Heart left ventricle (tissue), 16 donors: ENCODE results near the gene C4orf33. TPM values are rescaled to one million over a fixed set of nuclear protein-coding genes. Genes with fewer than 3 reads are reported as not detected.

ENCODE experiments used
- ATAC-seq, 4 donors: fragments of 200-7000 bp; cut with Tn5 transposase; one replicate each; pipeline ENCODE4 v1.9.1; 2020 to 2022; ENCODE audit warnings: moderate library complexity in 4 of 4, mild to moderate bottlenecking in 3 of 4, moderate number of reproducible peaks in 1 of 4
- DNase-seq, 5 donors: peaks; one replicate each; pipeline ENCODE4 v3.0.0-alpha.2; 2020
- H3K27ac ChIP-seq, 12 donors: fragments of 200-600 bp; sonication (generic) in 4 of 12; one replicate each; pipeline versions ENCODE4 v1.5.0 to v1.8.0; 2016 to 2022; ENCODE audit warnings: mild to moderate bottlenecking in 2 of 12
- H3K27me3 ChIP-seq, 9 donors: fragments of 200-600 bp; sonication (generic) in 2 of 9; one replicate each; pipeline versions ENCODE4 v1.5.1 to v1.8.0; 2016 to 2022; ENCODE audit warnings: mild to moderate bottlenecking in 3 of 9
- H3K36me3 ChIP-seq, 9 donors: fragments of 200-600 bp; sonication (generic) in 2 of 9; one replicate each; pipeline versions ENCODE4 v1.5.0 to v1.8.0; 2018 to 2022; ENCODE audit warnings: mild to moderate bottlenecking in 2 of 9
- H3K4me1 ChIP-seq, 12 donors: fragments of 200-600 bp; sonication (generic) in 4 of 12; one replicate each; pipeline versions ENCODE4 v1.5.0 to v1.8.0; 2016 to 2022; ENCODE audit warnings: mild to moderate bottlenecking in 3 of 12
- H3K4me3 ChIP-seq, 12 donors: fragments of 200-600 bp; sonication (generic) in 4 of 12; one replicate each; pipeline versions ENCODE4 v1.5.0 to v1.8.0; 2017 to 2022; ENCODE audit warnings: mild to moderate bottlenecking in 9 of 12, moderate library complexity in 4 of 12
- H3K9me3 ChIP-seq, 12 donors: fragments of 200-600 bp; sonication (generic) in 4 of 12; one replicate each; pipeline versions ENCODE4 v1.5.0 to v1.8.0; 2016 to 2022; ENCODE audit warnings: mild to moderate bottlenecking in 1 of 12
- POLR2A ChIP-seq, 2 donors: fragments of 450-650 bp; IDR thresholded peaks; one replicate each; pipeline ENCODE4 v1.6.1; 2017; ENCODE audit warnings: antibody characterized with exemption in 2 of 2, mild to moderate bottlenecking in 2 of 2, moderate library complexity in 2 of 2
- WGBS, 4 donors: extraction: QIAGEN DNeasy Blood & Tissue Kit in 2 of 4; methylation state at CpG; one replicate each; pipeline versions ENCODE4 v1.1.5 to v1.1.7; 2013 to 2018; 5-methylcytosine and 5-hydroxymethylcytosine counted together
- intact Hi-C, 10 donors: fragments of 100-400 bp; cut with DNase I; formaldehyde crosslinking; loops; one replicate each; pipeline versions ENCODE4 v1.11.1 to v1.14.2; 2022
- polyA plus RNA-seq, 2 donors: library from polyadenylated mRNA; stranded (reverse); fragments of 200-250 nt; gene quantifications; one replicate each; pipeline ENCODE4 v1.2.3, GENCODE V29; 2013
- total RNA-seq, 9 donors: library from RNA; depleted of rRNA in 2 of 9; stranded (reverse); fragments of >200 nt in 2 of 9; fragmentation: NEBNext Ultra II Directional in 3 of 9; extraction: Animal tissue kit (Norgen Biotek cat#: 25700) in 3 of 9; gene quantifications; one replicate each; pipeline versions ENCODE4 v1.1.0 to v1.2.4, GENCODE V29; 2016 to 2023
- TF ChIP-seq, protein P1 (sequence below), 12 donors: fragments of 200-600 bp; sonication (generic) in 4 of 12; IDR thresholded peaks; one replicate each; pipeline versions ENCODE4 v1.5.0 to v1.8.0; 2018 to 2022; ENCODE audit warnings: antibody characterized with exemption in 12 of 12, mild to moderate bottlenecking in 5 of 12
- donor health status: ischemic (EF 13 %, LVEDD 7.1; RV severe dilation, severe dysfunction).
- donor health status: healthy with polysubstance abuse.
- donor health status: DM: no; HTN: yes; CAD: no.
- donor health status: DM: no; HTN: no; CAD: no.
- donor health status: ischemic (EF 25% LVEDD 6.9; RV normal size, moderate dysfunction).
- donor health status: ischemic (EF 25% LVEDD 5.7; RV mildly dilated, moderate dysfunction).
- donor health status: healthy.
- donor health status: DM: yes; HTN: yes; CAD: no.
- donor health status: ischemic (EF 35%, LVEDD 5.7; RV mildly dilated, moderate dysfunction).
- donor health status: nonischemic (EF 11% LVEDD 7.7; RV severe dilation, severe dysfunction).
- donor health status: DM: yes; HTN: yes; CAD: no.
- donor health status: PGD.
- donor health status: ischemic (EF 29% LVEDD 5.4; RV normal size, mild dysfunction).
- donor health status: nonischemic (EF 23%, LVEDD 6.1; RV moderate dilation, normal function).

The C4orf33 gene
- total and polyA plus RNA-seq, 11 donors: 2.8 to 11.7 (median 4.3) TPM

GRCh38 chr4:129146639-129147038 is 50.7 kb downstream of the C4orf33 start:
- no peaks in the 10 kb centered on the region for H3K4me1 ChIP-seq
- 90 to 95% (median 93%) methylated on average over 2 of the region's 2 CpGs for WGBS, 4 donors
- peaks cover 0 to 2% (median 0%) of the 10 kb centered on the region in 9 donors for H3K27me3 ChIP-seq
- H3K9me3 ChIP-seq: no peaks in the 10 kb centered on the region
- no peak overlapping the region for H3K4me3 ChIP-seq
- no peaks in the 10 kb centered on the region for H3K36me3 ChIP-seq
- intact Hi-C loops: no loop called here
- ATAC-seq (no peak), DNase-seq (no peak)
- TF ChIP-seq POLR2A (IDR thresholded peaks at IDR 0.05): no peak
- TF ChIP-seq, protein P1, sequence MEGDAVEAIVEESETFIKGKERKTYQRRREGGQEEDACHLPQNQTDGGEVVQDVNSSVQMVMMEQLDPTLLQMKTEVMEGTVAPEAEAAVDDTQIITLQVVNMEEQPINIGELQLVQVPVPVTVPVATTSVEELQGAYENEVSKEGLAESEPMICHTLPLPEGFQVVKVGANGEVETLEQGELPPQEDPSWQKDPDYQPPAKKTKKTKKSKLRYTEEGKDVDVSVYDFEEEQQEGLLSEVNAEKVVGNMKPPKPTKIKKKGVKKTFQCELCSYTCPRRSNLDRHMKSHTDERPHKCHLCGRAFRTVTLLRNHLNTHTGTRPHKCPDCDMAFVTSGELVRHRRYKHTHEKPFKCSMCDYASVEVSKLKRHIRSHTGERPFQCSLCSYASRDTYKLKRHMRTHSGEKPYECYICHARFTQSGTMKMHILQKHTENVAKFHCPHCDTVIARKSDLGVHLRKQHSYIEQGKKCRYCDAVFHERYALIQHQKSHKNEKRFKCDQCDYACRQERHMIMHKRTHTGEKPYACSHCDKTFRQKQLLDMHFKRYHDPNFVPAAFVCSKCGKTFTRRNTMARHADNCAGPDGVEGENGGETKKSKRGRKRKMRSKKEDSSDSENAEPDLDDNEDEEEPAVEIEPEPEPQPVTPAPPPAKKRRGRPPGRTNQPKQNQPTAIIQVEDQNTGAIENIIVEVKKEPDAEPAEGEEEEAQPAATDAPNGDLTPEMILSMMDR (IDR thresholded peaks at IDR 0.05): no peak
- no peak overlapping the region for H3K27ac ChIP-seq

- Histone ChIP-seq H3K4me1 (no peaks in the 10 kb centered on the region), H3K9me3 (no peaks in the 10 kb centered on the region), H3K27ac (no peak overlapping the region), H3K27me3 (no peaks in the 10 kb centered on the region), H3K36me3 (no peaks in the 10 kb centered on the region), H3K4me3 (no peak overlapping the region)
- ATAC-seq (no peak), DNase-seq (no peak)
- TF ChIP-seq POLR2A (IDR thresholded peaks at IDR 0.05): no peak
- TF ChIP-seq, protein P1 (IDR thresholded peaks at IDR 0.05): no peak
- WGBS, 4 donors: 85 to 97% (median 95%) methylated on average over 2 of the region's 2 CpGs
- intact Hi-C loops: no loop called here
These were observed 52.9 kb downstream of the C4orf33 start for GRCh38 chr4:129148892-129149291.

DNA sequence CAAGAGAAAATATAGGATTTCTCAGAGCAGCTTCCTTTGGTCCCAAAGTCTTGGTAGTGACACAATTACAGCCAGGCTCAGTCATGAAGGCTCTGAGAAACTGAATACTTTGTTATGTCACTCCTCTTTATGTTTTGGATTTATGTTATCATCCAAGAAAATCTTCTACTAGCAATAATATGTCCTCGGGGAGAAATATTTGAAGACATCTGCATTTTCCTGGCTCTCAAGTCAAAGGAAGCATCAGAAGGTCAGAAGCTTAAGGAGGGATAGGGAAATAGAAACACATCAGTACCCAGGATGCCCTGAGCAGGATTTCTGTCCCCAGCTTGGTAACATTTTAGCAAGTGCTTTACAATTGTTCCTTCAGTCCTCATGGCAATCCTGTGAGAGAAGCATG is 54.0 kb downstream of the C4orf33 start:
- no peaks in the 10 kb centered on the region for H3K4me1 ChIP-seq
- 53 to 71% (median 56%) methylated on average over 1 of the region's 1 CpG for WGBS, 4 donors
- TF ChIP-seq, protein P1 (IDR thresholded peaks at IDR 0.05): no peak
- no peak for TF ChIP-seq POLR2A (IDR thresholded peaks at IDR 0.05)
- no peaks in the 10 kb centered on the region for H3K27me3 ChIP-seq
- H3K4me3 ChIP-seq: no peak overlapping the region
- no peaks in the 10 kb centered on the region for H3K9me3 ChIP-seq
- no peak for ATAC-seq
- DNase-seq: no peak
- no peaks in the 10 kb centered on the region for H3K36me3 ChIP-seq
- no peak overlapping the region for H3K27ac ChIP-seq
- intact Hi-C loops: no loop called here

- no peak overlapping the region for H3K4me3 ChIP-seq
- 69 to 87% (median 75%) methylated on average over 2 of the region's 2 CpGs for WGBS, 4 donors
- no peaks in the 10 kb centered on the region for H3K27me3 ChIP-seq
- intact Hi-C loops: no loop called here
- H3K27ac ChIP-seq: no peak overlapping the region
- no peaks in the 10 kb centered on the region for H3K4me1 ChIP-seq
- TF ChIP-seq, protein P1 (IDR thresholded peaks at IDR 0.05): no peak
- no peak for TF ChIP-seq POLR2A (IDR thresholded peaks at IDR 0.05)
- no peaks in the 10 kb centered on the region for H3K9me3 ChIP-seq
- no peak for DNase-seq
- ATAC-seq: no peak
- no peaks in the 10 kb centered on the region for H3K36me3 ChIP-seq
These were observed 56.4 kb downstream of the C4orf33 start for GRCh38 chr4:129152350-129152749.
